ENCODE data around the gene CNTNAP2. TPM values are rescaled to one million over a fixed set of nuclear protein-coding genes. Genes with fewer than 3 reads are reported as not detected.

The CNTNAP2 gene
- total and polyA plus RNA-seq, 2 donors = 5.1 to 10.3 TPM

- Histone ChIP-seq H3K4me3 (ENCODE audit: low read length in 2 of 2) (no peak overlapping the region), H3K4me1 (ENCODE audit: control insufficient read depth in 2 of 2, insufficient read depth in 2 of 2, low read length in 2 of 2) (no peaks in the 10 kb centered on the region), H3K9me3 (ENCODE audit: control insufficient read depth in 2 of 2, insufficient read depth in 1 of 2, low read length in 1 of 2) (no peaks in the 10 kb centered on the region), H3K36me3 (ENCODE audit: control insufficient read depth in 2 of 2, insufficient read depth in 2 of 2, low read length in 1 of 2) (no peaks in the 10 kb centered on the region), H3K27ac (ENCODE audit: low read depth in 1 of 2, low read length in 1 of 2) (no peak overlapping the region), H3K27me3 (ENCODE audit: control insufficient read depth in 2 of 2, insufficient read depth in 1 of 2, low read length in 1 of 2) (no peaks in the 10 kb centered on the region)
- WGBS = 95% methylated on average over 5 of the region's 5 CpGs
- no peak for DNase-seq (ENCODE audit: low read depth in 6 of 9, low spot score in 9 of 9)
Observed at GRCh38 chr7:147015999-147016398, 899.4 kb downstream of the CNTNAP2 start.

- Histone ChIP-seq H3K4me3 (ENCODE audit: low read length in 2 of 2) (no peak overlapping the region), H3K4me1 (ENCODE audit: control insufficient read depth in 2 of 2, insufficient read depth in 2 of 2, low read length in 2 of 2) (no peaks in the 10 kb centered on the region), H3K27me3 (ENCODE audit: control insufficient read depth in 2 of 2, insufficient read depth in 1 of 2, low read length in 1 of 2) (no peaks in the 10 kb centered on the region), H3K27ac (ENCODE audit: low read depth in 1 of 2, low read length in 1 of 2) (no peak overlapping the region), H3K9me3 (ENCODE audit: control insufficient read depth in 2 of 2, insufficient read depth in 1 of 2, low read length in 1 of 2) (no peaks in the 10 kb centered on the region), H3K36me3 (ENCODE audit: control insufficient read depth in 2 of 2, insufficient read depth in 2 of 2, low read length in 1 of 2) (no peaks in the 10 kb centered on the region)
- DNase-seq (ENCODE audit: low read depth in 6 of 9, low spot score in 9 of 9) = no peak
- whole genome bisulfite sequencing = 91% methylated on average over 2 of the region's 2 CpGs
Observed at GRCh38 chr7:147022056-147022455, 905.5 kb downstream of the CNTNAP2 start.

- Histone ChIP-seq H3K4me3 (ENCODE audit: low read length in 2 of 2) (no peak overlapping the region), H3K36me3 (ENCODE audit: control insufficient read depth in 2 of 2, insufficient read depth in 2 of 2, low read length in 1 of 2) (no peaks in the 10 kb centered on the region), H3K4me1 (ENCODE audit: control insufficient read depth in 2 of 2, insufficient read depth in 2 of 2, low read length in 2 of 2) (no peaks in the 10 kb centered on the region), H3K9me3 (ENCODE audit: control insufficient read depth in 2 of 2, insufficient read depth in 1 of 2, low read length in 1 of 2) (no peaks in the 10 kb centered on the region), H3K27ac (ENCODE audit: low read depth in 1 of 2, low read length in 1 of 2) (no peak overlapping the region), H3K27me3 (ENCODE audit: control insufficient read depth in 2 of 2, insufficient read depth in 1 of 2, low read length in 1 of 2) (no peaks in the 10 kb centered on the region)
- DNase-seq (ENCODE audit: low read depth in 6 of 9, low spot score in 9 of 9) = no peak
Observed at GRCh38 chr7:147023440-147023839, 906.8 kb downstream of the CNTNAP2 start.

GRCh38 chr7:147029953-147030352 lies 913.4 kb downstream of the CNTNAP2 start:
- Histone ChIP-seq H3K27me3 (ENCODE audit: control insufficient read depth in 2 of 2, insufficient read depth in 1 of 2, low read length in 1 of 2) (no peaks in the 10 kb centered on the region), H3K4me3 (ENCODE audit: low read length in 2 of 2) (no peak overlapping the region), H3K27ac (ENCODE audit: low read depth in 1 of 2, low read length in 1 of 2) (no peak overlapping the region), H3K36me3 (ENCODE audit: control insufficient read depth in 2 of 2, insufficient read depth in 2 of 2, low read length in 1 of 2) (no peaks in the 10 kb centered on the region), H3K9me3 (ENCODE audit: control insufficient read depth in 2 of 2, insufficient read depth in 1 of 2, low read length in 1 of 2) (no peaks in the 10 kb centered on the region), H3K4me1 (ENCODE audit: control insufficient read depth in 2 of 2, insufficient read depth in 2 of 2, low read length in 2 of 2) (no peaks in the 10 kb centered on the region)
- WGBS = 98% methylated on average over 1 of the region's 1 CpG
- DNase-seq (ENCODE audit: low read depth in 6 of 9, low spot score in 9 of 9) = no peak

- no peaks in the 10 kb centered on the region for H3K9me3 ChIP-seq (ENCODE audit: control insufficient read depth in 2 of 2, insufficient read depth in 1 of 2, low read length in 1 of 2)
- DNase-seq (ENCODE audit: low read depth in 6 of 9, low spot score in 9 of 9) = no peak
- no peaks in the 10 kb centered on the region for H3K36me3 ChIP-seq (ENCODE audit: control insufficient read depth in 2 of 2, insufficient read depth in 2 of 2, low read length in 1 of 2)
- H3K4me3 ChIP-seq (ENCODE audit: low read length in 2 of 2) = no peak overlapping the region
- H3K4me1 ChIP-seq (ENCODE audit: control insufficient read depth in 2 of 2, insufficient read depth in 2 of 2, low read length in 2 of 2) = no peaks in the 10 kb centered on the region
- H3K27ac ChIP-seq (ENCODE audit: low read depth in 1 of 2, low read length in 1 of 2) = no peak overlapping the region
- 91% methylated on average over 1 of the region's 1 CpG for WGBS
- H3K27me3 ChIP-seq (ENCODE audit: control insufficient read depth in 2 of 2, insufficient read depth in 1 of 2, low read length in 1 of 2) = no peaks in the 10 kb centered on the region
Observed at GRCh38 chr7:147033641-147034040, 917.0 kb downstream of the CNTNAP2 start.

- Histone ChIP-seq H3K4me3 (ENCODE audit: low read length in 2 of 2) (no peak overlapping the region), H3K9me3 (ENCODE audit: control insufficient read depth in 2 of 2, insufficient read depth in 1 of 2, low read length in 1 of 2) (no peaks in the 10 kb centered on the region), H3K27me3 (ENCODE audit: control insufficient read depth in 2 of 2, insufficient read depth in 1 of 2, low read length in 1 of 2) (no peaks in the 10 kb centered on the region), H3K27ac (ENCODE audit: low read depth in 1 of 2, low read length in 1 of 2) (no peak overlapping the region), H3K4me1 (ENCODE audit: control insufficient read depth in 2 of 2, insufficient read depth in 2 of 2, low read length in 2 of 2) (no peaks in the 10 kb centered on the region), H3K36me3 (ENCODE audit: control insufficient read depth in 2 of 2, insufficient read depth in 2 of 2, low read length in 1 of 2) (no peaks in the 10 kb centered on the region)
- no peak for DNase-seq (ENCODE audit: low read depth in 6 of 9, low spot score in 9 of 9)
- 98% methylated on average over 2 of the region's 2 CpGs for WGBS
Observed at GRCh38 chr7:147041438-147041837, 924.8 kb downstream of the CNTNAP2 start.

- Histone ChIP-seq H3K9me3 (ENCODE audit: control insufficient read depth in 2 of 2, insufficient read depth in 1 of 2, low read length in 1 of 2) (no peaks in the 10 kb centered on the region), H3K36me3 (ENCODE audit: control insufficient read depth in 2 of 2, insufficient read depth in 2 of 2, low read length in 1 of 2) (no peaks in the 10 kb centered on the region), H3K4me3 (ENCODE audit: low read length in 2 of 2) (no peak overlapping the region), H3K27me3 (ENCODE audit: control insufficient read depth in 2 of 2, insufficient read depth in 1 of 2, low read length in 1 of 2) (no peaks in the 10 kb centered on the region), H3K27ac (ENCODE audit: low read depth in 1 of 2, low read length in 1 of 2) (no peak overlapping the region), H3K4me1 (ENCODE audit: control insufficient read depth in 2 of 2, insufficient read depth in 2 of 2, low read length in 2 of 2) (no peaks in the 10 kb centered on the region)
- WGBS = 89% methylated on average over 6 of the region's 6 CpGs
- DNase-seq (ENCODE audit: low read depth in 6 of 9, low spot score in 9 of 9) = no peak
Observed at GRCh38 chr7:147044941-147045340, 928.3 kb downstream of the CNTNAP2 start.

GRCh38 chr7:147047696-147048095 lies 931.1 kb downstream of the CNTNAP2 start:
- no peaks in the 10 kb centered on the region for H3K4me1 ChIP-seq (ENCODE audit: control insufficient read depth in 2 of 2, insufficient read depth in 2 of 2, low read length in 2 of 2)
- no peak overlapping the region for H3K27ac ChIP-seq (ENCODE audit: low read depth in 1 of 2, low read length in 1 of 2)
- H3K9me3 ChIP-seq (ENCODE audit: control insufficient read depth in 2 of 2, insufficient read depth in 1 of 2, low read length in 1 of 2) = no peaks in the 10 kb centered on the region
- 91% methylated on average over 2 of the region's 2 CpGs for WGBS
- H3K4me3 ChIP-seq (ENCODE audit: low read length in 2 of 2) = no peak overlapping the region
- no peaks in the 10 kb centered on the region for H3K27me3 ChIP-seq (ENCODE audit: control insufficient read depth in 2 of 2, insufficient read depth in 1 of 2, low read length in 1 of 2)
- no peaks in the 10 kb centered on the region for H3K36me3 ChIP-seq (ENCODE audit: control insufficient read depth in 2 of 2, insufficient read depth in 2 of 2, low read length in 1 of 2)
- no peak for DNase-seq (ENCODE audit: low read depth in 6 of 9, low spot score in 9 of 9)

- H3K4me3 ChIP-seq (ENCODE audit: low read length in 2 of 2) = no peak overlapping the region
- no peaks in the 10 kb centered on the region for H3K9me3 ChIP-seq (ENCODE audit: control insufficient read depth in 2 of 2, insufficient read depth in 1 of 2, low read length in 1 of 2)
- DNase-seq (ENCODE audit: low read depth in 6 of 9, low spot score in 9 of 9) = no peak
- WGBS = 91% methylated on average over 5 of the region's 5 CpGs
- no peaks in the 10 kb centered on the region for H3K36me3 ChIP-seq (ENCODE audit: control insufficient read depth in 2 of 2, insufficient read depth in 2 of 2, low read length in 1 of 2)
- H3K27ac ChIP-seq (ENCODE audit: low read depth in 1 of 2, low read length in 1 of 2) = no peak overlapping the region
- H3K27me3 ChIP-seq (ENCODE audit: control insufficient read depth in 2 of 2, insufficient read depth in 1 of 2, low read length in 1 of 2) = no peaks in the 10 kb centered on the region
- H3K4me1 ChIP-seq (ENCODE audit: control insufficient read depth in 2 of 2, insufficient read depth in 2 of 2, low read length in 2 of 2) = no peaks in the 10 kb centered on the region
Observed at GRCh38 chr7:147048864-147049263, 932.3 kb downstream of the CNTNAP2 start.

- Histone ChIP-seq H3K36me3 (ENCODE audit: control insufficient read depth in 2 of 2, insufficient read depth in 2 of 2, low read length in 1 of 2) (no peaks in the 10 kb centered on the region), H3K27ac (ENCODE audit: low read depth in 1 of 2, low read length in 1 of 2) (no peak overlapping the region), H3K4me3 (ENCODE audit: low read length in 2 of 2) (no peak overlapping the region), H3K9me3 (ENCODE audit: control insufficient read depth in 2 of 2, insufficient read depth in 1 of 2, low read length in 1 of 2) (no peaks in the 10 kb centered on the region), H3K27me3 (ENCODE audit: control insufficient read depth in 2 of 2, insufficient read depth in 1 of 2, low read length in 1 of 2) (no peaks in the 10 kb centered on the region), H3K4me1 (ENCODE audit: control insufficient read depth in 2 of 2, insufficient read depth in 2 of 2, low read length in 2 of 2) (no peaks in the 10 kb centered on the region)
- no peak for DNase-seq (ENCODE audit: low read depth in 6 of 9, low spot score in 9 of 9)
Observed at GRCh38 chr7:147052818-147053217, 936.2 kb downstream of the CNTNAP2 start.
